Smooth muscle cell (in vitro differentiated cells): ENCODE data around the gene ATP6V1F. TPM values are rescaled to one million over a fixed set of nuclear protein-coding genes. Genes with fewer than 3 reads are reported as not detected.

Experiments
- DNase-seq: peaks from one replicate; lab custom pipeline; 2025; ENCODE audit not compliant: unreplicated experiment; lab: John Stamatoyannopoulos, UW
- H2AFZ ChIP-seq: fragments of 200-600 bp; sonication (generic); 2 replicates; pipeline ENCODE4 v1.6.0; 2016; ENCODE audit warnings: antibody characterized with exemption, low read depth, mild to moderate bottlenecking
- H3F3A ChIP-seq: fragments of 200-600 bp; sonication (generic); 2 replicates; pipeline ENCODE4 v1.6.0; 2017; ENCODE audit warnings: antibody characterized with exemption, low read depth
- H3K27ac ChIP-seq: fragments of 200-600 bp; sonication (generic); 2 replicates; pipeline ENCODE4 v1.5.1; 2016; ENCODE audit warnings: low read depth, mild to moderate bottlenecking
- H3K27me3 ChIP-seq: fragments of 200-600 bp; sonication (generic); 2 replicates; pipeline ENCODE4 v1.6.1; 2016; ENCODE audit warnings: low read depth, mild to moderate bottlenecking
- H3K36me3 ChIP-seq: fragments of 200-600 bp; sonication (generic); 2 replicates; pipeline ENCODE4 v1.5.1; 2016; ENCODE audit warnings: low read depth
- H3K4me1 ChIP-seq: fragments of 200-600 bp; sonication (generic); 2 replicates; pipeline ENCODE4 v1.5.1; 2016; ENCODE audit warnings: low read depth
- H3K4me2 ChIP-seq: fragments of 200-600 bp; sonication (generic); 2 replicates; pipeline ENCODE4 v1.6.0; 2016; ENCODE audit warnings: mild to moderate bottlenecking
- H3K4me3 ChIP-seq: fragments of 200-600 bp; sonication (generic); 2 replicates; pipeline ENCODE4 v1.5.1; 2016; ENCODE audit warnings: mild to moderate bottlenecking
- H3K79me2 ChIP-seq: fragments of 200-600 bp; sonication (generic); 2 replicates; pipeline ENCODE4 v1.6.0; 2016; ENCODE audit warnings: low read depth, mild to moderate bottlenecking
- H3K9ac ChIP-seq: fragments of 200-600 bp; sonication (generic); 2 replicates; pipeline ENCODE4 v1.6.0; 2016; ENCODE audit warnings: low read depth
- H3K9me3 ChIP-seq: fragments of 200-600 bp; sonication (generic); replicated peaks from 2 replicates; pipeline ENCODE4 v1.5.1; 2016; ENCODE audit warnings: low read depth
- H4K20me1 ChIP-seq: fragments of 200-600 bp; sonication (generic); 2 replicates; pipeline ENCODE4 v1.6.0; 2016; ENCODE audit warnings: low read depth
- CTCF ChIP-seq: fragments of 200-600 bp; sonication (generic); IDR thresholded peaks from 2 replicates; pipeline ENCODE4 v1.5.1; 2017; ENCODE audit warnings: borderline replicate concordance, mild to moderate bottlenecking, antibody characterized with exemption; ENCODE audit not compliant: insufficient read depth, poor library complexity, severe bottlenecking
- WGBS: methylation state at CpG from one replicate; pipeline ENCODE4 v1.1.7; 2016; ENCODE audit warnings: low lambda C conversion rate; 5-methylcytosine and 5-hydroxymethylcytosine counted together
- polyA plus RNA-seq: library from polyadenylated mRNA; unstranded; fragments of >200 nt; fragmentation: Nextera tagmentation; extraction: Ambion mirVana; gene quantifications from 2 replicates; pipeline ENCODE4 v1.2.1, GENCODE V29; 2016
- total RNA-seq: library from RNA; depleted of rRNA; stranded (reverse); fragments of >200 nt; gene quantifications from 2 replicates; pipeline ENCODE4 v1.2.3, GENCODE V29; 2014

ATP6V1F gene
- total and polyA plus RNA-seq, 2 experiments from 2014 or later: 131 to 325 TPM

DNA sequence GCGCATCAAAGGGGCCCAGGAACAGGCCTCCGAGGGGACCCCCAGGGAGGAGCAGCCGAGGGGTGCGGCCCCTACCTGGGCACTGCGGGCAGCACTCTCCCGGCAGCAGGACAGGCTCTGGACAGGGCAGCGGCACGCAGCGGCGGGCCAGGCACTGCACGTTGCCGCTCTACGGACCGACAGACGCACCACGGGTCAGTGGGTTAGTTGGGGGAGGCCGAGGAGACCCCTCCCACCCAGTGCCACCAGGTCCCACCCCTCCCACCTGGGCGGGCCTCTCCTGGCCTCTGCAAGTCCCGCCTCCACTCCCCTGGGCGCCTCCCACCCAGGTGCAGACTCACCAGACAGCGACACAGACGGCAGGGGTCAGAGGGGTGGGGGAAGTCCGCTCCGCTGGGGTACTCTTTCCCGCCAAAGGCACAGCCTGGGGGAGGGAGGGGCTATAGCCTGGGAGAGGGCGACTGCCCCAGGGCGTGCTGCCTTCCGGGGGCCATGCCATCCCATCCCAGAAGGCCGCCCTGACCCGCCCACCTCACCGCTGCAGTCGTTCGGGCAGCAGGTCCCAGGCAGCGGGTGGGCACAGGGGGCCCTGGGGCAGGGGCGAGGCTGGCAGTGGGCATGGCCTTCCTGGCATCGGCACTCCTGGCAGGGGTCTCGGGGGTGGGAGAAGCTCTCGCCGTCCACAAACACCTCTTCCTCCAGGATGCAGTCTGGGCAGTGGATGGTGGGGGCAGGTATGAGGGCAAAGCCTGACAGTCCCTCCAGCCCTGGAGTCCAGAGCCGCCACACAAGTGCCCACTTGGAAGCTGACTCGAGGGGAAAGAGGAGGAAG is 28.7 kb downstream of the ATP6V1F start:
- H2AFZ ChIP-seq: peak overlapping the region; percentile 62

GRCh38 chr7:128891942-128892269 is 29.2 kb downstream of the ATP6V1F start:
- Histone ChIP-seq H3K4me2 (no peak overlapping the region), H3K27ac (no peak overlapping the region), H3K9me3 (no peaks in the 10 kb centered on the region), H4K20me1 (no peaks in the 10 kb centered on the region), H3K36me3 (no peaks in the 10 kb centered on the region), H3K4me3 (no peak overlapping the region), H3K4me1 (no peaks in the 10 kb centered on the region), H3K27me3 (no peaks in the 10 kb centered on the region), H3K79me2 (no peaks in the 10 kb centered on the region), H3K9ac (no peak overlapping the region), H3F3A (no peaks in the 10 kb centered on the region), H2AFZ (no peak overlapping the region)
- no peak for TF ChIP-seq CTCF
- WGBS: 91% methylated on average over 11 of the region's 11 CpGs
- DNase-seq: no peak

More for the DNA sequence above, 28.7 kb downstream of the ATP6V1F start:
- no peak for TF ChIP-seq CTCF
- 57% methylated on average over 16 of the region's 41 CpGs for WGBS
- Histone ChIP-seq H3K9me3 (no peaks in the 10 kb centered on the region), H3K36me3 (no peaks in the 10 kb centered on the region), H3K27me3 (no peaks in the 10 kb centered on the region), H3K9ac (no peak overlapping the region), H3F3A (no peaks in the 10 kb centered on the region), H3K27ac (no peak overlapping the region), H3K79me2 (no peaks in the 10 kb centered on the region), H3K4me2 (peak overlapping the region; percentile 81), H3K4me1 (no peaks in the 10 kb centered on the region), H3K4me3 (peak overlapping the region; percentile 39), H4K20me1 (no peaks in the 10 kb centered on the region)
- no peak for DNase-seq

- no peak for TF ChIP-seq CTCF
- H3K4me3 ChIP-seq: no peak overlapping the region
- H3F3A ChIP-seq: no peaks in the 10 kb centered on the region
- H3K4me2 ChIP-seq: no peak overlapping the region
- no peaks in the 10 kb centered on the region for H3K79me2 ChIP-seq
- no peaks in the 10 kb centered on the region for H3K27me3 ChIP-seq
- H4K20me1 ChIP-seq: no peaks in the 10 kb centered on the region
- H3K36me3 ChIP-seq: no peaks in the 10 kb centered on the region
- H2AFZ ChIP-seq: no peak overlapping the region
- WGBS: 97% methylated on average over 13 of the region's 13 CpGs
- no peak overlapping the region for H3K9ac ChIP-seq
- no peaks in the 10 kb centered on the region for H3K9me3 ChIP-seq
- no peaks in the 10 kb centered on the region for H3K4me1 ChIP-seq
- DNase-seq: no peak
- H3K27ac ChIP-seq: no peak overlapping the region
Measured at GRCh38 chr7:128892521-128893250, 30.0 kb downstream of the ATP6V1F start.
